Mucosa of descending colon (tissue), 3 donors: ENCODE measurements around the gene ZNF292. TPM values are rescaled to one million over a fixed set of nuclear protein-coding genes. Genes with fewer than 3 reads are reported as not detected.
"Not testable (repeated sequence)": the region's sequence is repeated elsewhere in the genome, so short reads cannot be mapped to it uniquely, and the experiment has no call there.

ENCODE experiments used
- ATAC-seq: fragments of 200-7000 bp; cut with Tn5 transposase; one replicate; pipeline ENCODE4 v1.9.1; 2020; ENCODE audit warnings: mild to moderate bottlenecking, moderate library complexity
- DNase-seq, 3 donors: peaks; one replicate each; pipeline ENCODE4 v3.0.0-alpha.2; 2020
- H3K36me3 ChIP-seq: fragments of 200-600 bp; one replicate; pipeline ENCODE4 v1.8.0; 2021; ENCODE audit warnings: low read depth, mild to moderate bottlenecking
- H3K4me1 ChIP-seq: fragments of 200-600 bp; one replicate; pipeline ENCODE4 v1.8.0; 2021; ENCODE audit warnings: low read depth, mild to moderate bottlenecking
- H3K4me3 ChIP-seq: fragments of 200-600 bp; one replicate; pipeline ENCODE4 v1.8.0; 2021; ENCODE audit warnings: mild to moderate bottlenecking
- H3K9me3 ChIP-seq: fragments of 200-600 bp; one replicate; pipeline ENCODE4 v1.8.0; 2021; ENCODE audit warnings: mild to moderate bottlenecking
- CTCF ChIP-seq: fragments of 200-600 bp; IDR thresholded peaks from one replicate; pipeline ENCODE4 v1.8.0; 2022; ENCODE audit warnings: antibody characterized with exemption, mild to moderate bottlenecking
- intact Hi-C, 2 donors: fragments of 100-400 bp; cut with DNase I in 1 of 2; cut with micrococcal nuclease in 1 of 2; formaldehyde crosslinking; loops; one replicate each; pipeline versions ENCODE4 v1.11.0 to v1.11.1; 2022; cut with DNase I, micrococcal nuclease
- total RNA-seq, 3 donors: library from RNA; stranded (reverse); fragmentation: NEBNext Ultra II Directional in 2 of 3; extraction: Animal tissue kit (Norgen Biotek cat#: 25700) in 2 of 3; gene quantifications; one replicate each; pipeline versions ENCODE4 v1.2.1 to v1.2.4, GENCODE V29; 2021 to 2023
- donor health status: DM: no; HTN: no; CAD: no; lungs with moderate emphysema.
- donor health status: DM: no; HTN: no; CAD: no.
- donor health status: DM: no; HTN: yes; CAD: no.

The ZNF292 gene
- total RNA-seq, 3 donors from 2014 or later: 40.9 to 83.2 (median 44.4) TPM

- H3K9me3 ChIP-seq: no peaks in the 10 kb centered on the region
- ATAC-seq (no peak), DNase-seq (no peak)
- no peaks in the 10 kb centered on the region for H3K36me3 ChIP-seq
- no peak for TF ChIP-seq CTCF
- no peak overlapping the region for H3K4me3 ChIP-seq
- H3K4me1 ChIP-seq: no peaks in the 10 kb centered on the region
- intact Hi-C loops: no loop called here
Observed at GRCh38 chr6:87293526-87293925, 138.2 kb downstream of the ZNF292 start.

- no peaks in the 10 kb centered on the region for H3K9me3 ChIP-seq
- intact Hi-C loops: no loop called here
- no peak for TF ChIP-seq CTCF
- H3K36me3 ChIP-seq: no peaks in the 10 kb centered on the region
- no peak for DNase-seq
- H3K4me1 ChIP-seq: no peaks in the 10 kb centered on the region
- ATAC-seq: no peak
- H3K4me3 ChIP-seq: no peak overlapping the region
Observed at GRCh38 chr6:87297119-87297518, 141.8 kb downstream of the ZNF292 start.

- H3K9me3 ChIP-seq, DNase-seq, H3K4me1 ChIP-seq, ATAC-seq, intact Hi-C loops, H3K36me3 ChIP-seq, H3K4me3 ChIP-seq: not testable (repeated sequence)
Observed at GRCh38 chr6:87301277-87301676, 145.9 kb downstream of the ZNF292 start.

- no peak overlapping the region for H3K4me3 ChIP-seq
- no peaks in the 10 kb centered on the region for H3K36me3 ChIP-seq
- ATAC-seq: no peak
- no peak for DNase-seq
- intact Hi-C loops: no loop called here
- no peak for TF ChIP-seq CTCF
- H3K9me3 ChIP-seq: no peaks in the 10 kb centered on the region
- H3K4me1 ChIP-seq: no peaks in the 10 kb centered on the region
Observed at GRCh38 chr6:87308970-87309369, 153.6 kb downstream of the ZNF292 start.

- H3K4me1 ChIP-seq: no peaks in the 10 kb centered on the region
- no peak overlapping the region for H3K4me3 ChIP-seq
- ATAC-seq: no peak
- no peak for DNase-seq
- no peak for TF ChIP-seq CTCF
- H3K36me3 ChIP-seq: no peaks in the 10 kb centered on the region
- H3K9me3 ChIP-seq: no peaks in the 10 kb centered on the region
- intact Hi-C loops: no loop called here
Observed at GRCh38 chr6:87312860-87313259, 157.5 kb downstream of the ZNF292 start.

Other genes starting within 250 kb of the ZNF292 start
- gene HTR1E, start 218.0 kb upstream of the ZNF292 start, total RNA-seq: not detected
- not detected for gene CGA, start 60.5 kb upstream of the ZNF292 start, total RNA-seq
- 10 to 100 TPM; 10.9 to 18.9 (median 13.2) TPM for gene SMIM8, start 167.0 kb downstream of the ZNF292 start, total RNA-seq
- not detected for gene GJB7, start 173.7 kb downstream of the ZNF292 start, total RNA-seq
- gene C6orf163, start 189.2 kb downstream of the ZNF292 start, total RNA-seq: 1 to 10 TPM; 2.7 to 7.8 (median 3.8) TPM